NCI-H1105 (cell line): ENCODE results near the gene CHTF8.
A peak's percentile ranks its signal among the peaks of the same experiment; 100 is the strongest.

Experiments used
- DNase-seq: peaks from one replicate; lab custom pipeline; 2025; lab: John Stamatoyannopoulos, UW

Gene CHTF8

GRCh38 chr16:69112285-69113129 is 19.9 kb downstream of the CHTF8 start:
- no peak for DNase-seq

GRCh38 chr16:69111876-69112230 is 20.5 kb downstream of the CHTF8 start:
- no peak for DNase-seq

DNA sequence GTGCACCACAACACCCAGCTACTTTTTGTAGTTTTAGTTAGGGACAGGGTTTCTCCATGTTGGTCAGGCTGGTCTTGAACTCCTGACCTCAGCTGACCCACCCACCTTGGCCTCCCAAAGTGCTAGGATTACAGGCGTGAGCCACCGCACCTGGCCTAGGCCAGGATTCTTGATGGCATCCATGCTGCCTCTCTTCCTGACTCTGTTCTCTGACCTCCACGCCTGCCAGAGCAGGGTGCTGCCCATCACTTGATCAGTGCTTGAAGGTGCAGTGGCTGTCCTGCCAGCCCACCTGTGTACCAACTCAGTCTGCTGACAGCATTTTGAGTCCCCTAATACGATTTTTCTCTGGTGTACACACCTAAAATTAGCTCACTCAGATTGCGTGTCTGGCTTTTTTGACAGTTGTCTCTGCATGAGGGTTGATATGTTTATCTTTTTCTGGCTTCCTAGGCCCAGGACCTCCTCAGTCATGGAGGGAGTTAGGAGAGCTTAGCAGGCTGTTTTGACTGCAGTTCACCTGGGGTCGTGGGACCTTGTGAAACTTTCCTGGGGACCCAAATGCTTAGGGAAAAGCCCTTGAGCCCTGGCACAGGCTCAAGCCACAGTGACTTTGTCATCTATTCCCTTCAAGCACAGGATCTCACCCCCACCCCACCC is 21.0 kb downstream of the CHTF8 start:
- DNase-seq = no peak

GRCh38 chr16:69110406-69110805 is 22.0 kb downstream of the CHTF8 start:
- no peak for DNase-seq

DNA sequence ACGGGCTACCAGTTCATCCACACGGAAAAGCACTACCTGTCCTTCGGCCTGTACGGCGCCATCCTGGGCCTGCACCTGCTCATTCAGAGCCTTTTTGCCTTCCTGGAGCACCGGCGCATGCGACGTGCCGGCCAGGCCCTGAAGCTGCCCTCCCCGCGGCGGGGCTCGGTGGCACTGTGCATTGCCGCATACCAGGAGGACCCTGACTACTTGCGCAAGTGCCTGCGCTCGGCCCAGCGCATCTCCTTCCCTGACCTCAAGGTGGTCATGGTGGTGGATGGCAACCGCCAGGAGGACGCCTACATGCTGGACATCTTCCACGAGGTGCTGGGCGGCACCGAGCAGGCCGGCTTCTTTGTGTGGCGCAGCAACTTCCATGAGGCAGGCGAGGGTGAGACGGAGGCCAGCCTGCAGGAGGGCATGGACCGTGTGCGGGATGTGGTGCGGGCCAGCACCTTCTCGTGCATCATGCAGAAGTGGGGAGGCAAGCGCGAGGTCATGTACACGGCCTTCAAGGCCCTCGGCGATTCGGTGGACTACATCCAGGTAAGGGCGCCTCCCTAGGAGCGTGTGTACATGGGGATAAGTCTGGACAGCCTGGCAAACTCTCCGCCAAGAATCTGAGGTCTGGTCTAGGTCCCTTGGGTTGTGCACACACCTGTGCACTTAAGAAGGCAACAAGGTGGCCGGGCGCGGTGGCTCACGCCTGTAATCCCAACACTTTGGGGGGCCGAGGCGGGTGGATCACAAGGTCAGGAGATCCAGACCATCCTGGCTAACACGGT is 22.7 kb downstream of the CHTF8 start:
- no peak for DNase-seq

- no peak for DNase-seq
These were observed 23.5 kb downstream of the CHTF8 start for GRCh38 chr16:69108905-69109252.

- DNase-seq = no peak
These were observed 24.1 kb downstream of the CHTF8 start for GRCh38 chr16:69108064-69108904.

GRCh38 chr16:69107316-69107962 is 24.9 kb downstream of the CHTF8 start:
- DNase-seq = no peak

GRCh38 chr16:69106491-69107315 is 25.7 kb downstream of the CHTF8 start:
- no peak for DNase-seq

DNA sequence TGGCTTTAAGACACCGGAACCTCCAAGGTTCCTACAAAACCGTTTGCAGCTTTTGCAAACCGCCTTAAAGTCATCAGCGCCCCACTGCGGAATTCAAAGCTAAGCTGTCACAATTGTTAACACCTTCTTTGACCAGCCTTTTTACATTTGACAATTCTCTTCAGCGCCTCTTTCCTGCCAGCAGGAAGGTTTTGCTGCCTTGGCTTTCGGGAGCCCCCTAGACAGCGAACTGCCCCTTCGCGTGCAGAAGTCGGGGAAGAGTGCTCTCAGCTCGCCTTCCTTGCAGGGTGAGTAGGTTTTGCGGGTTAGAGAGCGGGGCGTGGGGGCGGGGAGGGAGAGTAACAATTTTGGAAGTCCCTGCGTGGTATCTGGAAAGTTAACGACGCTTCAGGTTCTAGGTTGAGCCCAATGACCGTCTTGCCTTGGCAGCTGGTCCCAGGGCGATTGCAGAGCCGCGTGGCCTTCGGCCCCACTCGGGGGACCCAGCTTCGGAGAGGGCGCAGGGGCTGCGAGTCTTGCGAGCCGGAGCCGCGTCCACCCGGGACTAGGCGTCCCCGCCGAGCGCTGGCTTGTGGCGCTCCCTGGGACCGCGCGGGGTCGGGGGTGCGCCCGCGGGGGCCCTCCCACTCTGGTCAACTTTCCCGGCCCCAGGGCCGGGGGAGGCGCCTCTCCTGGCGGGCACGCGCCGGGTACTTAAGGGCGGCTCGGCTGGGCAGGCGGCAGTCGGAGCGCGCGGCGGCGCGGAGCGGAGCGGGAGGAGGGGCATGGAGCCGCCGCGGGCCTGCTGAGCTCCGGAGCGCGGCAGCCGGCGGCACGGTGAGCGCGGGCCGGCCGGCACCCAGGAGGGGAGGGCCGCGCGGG is 26.7 kb downstream of the CHTF8 start, which contains the start of gene HAS3:
Gene HAS3 (plus strand): TSS at position 153 of the 861 bp plus-strand sequence. CDS start 3,743 bp downstream, outside the sequence.
- no peak for DNase-seq

- DNase-seq = peak; percentile 59
These were observed 32.2 kb downstream of the CHTF8 start for GRCh38 chr16:69100071-69100691.

- DNase-seq = no peak
These were observed 37.2 kb downstream of the CHTF8 start for GRCh38 chr16:69095193-69095592.

DNA sequence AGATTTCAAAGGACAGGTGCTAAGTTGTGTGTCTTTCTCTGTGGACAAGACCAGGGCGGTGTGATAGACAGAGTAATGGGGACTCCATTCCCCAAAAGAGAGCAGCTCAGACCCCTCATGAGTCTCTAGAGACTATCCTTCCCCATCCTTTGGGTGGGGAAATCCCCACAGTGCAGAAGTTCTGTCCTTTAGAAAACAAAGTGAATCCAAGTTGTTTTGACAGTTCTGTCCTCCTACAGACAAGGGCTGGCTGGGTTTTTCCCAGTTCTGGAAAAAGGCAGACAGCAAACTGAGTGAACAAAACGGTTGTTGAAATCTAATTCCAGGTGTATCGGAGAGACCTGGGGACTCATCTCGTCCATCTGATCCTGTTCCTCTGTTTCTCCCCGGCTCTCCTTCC is 37.9 kb downstream of the CHTF8 start:
- no peak for DNase-seq

- no peak for DNase-seq
These were observed 38.4 kb downstream of the CHTF8 start for GRCh38 chr16:69093974-69094373.

GRCh38 chr16:69089091-69089910 is 43.1 kb downstream of the CHTF8 start:
- no peak for DNase-seq

DNA sequence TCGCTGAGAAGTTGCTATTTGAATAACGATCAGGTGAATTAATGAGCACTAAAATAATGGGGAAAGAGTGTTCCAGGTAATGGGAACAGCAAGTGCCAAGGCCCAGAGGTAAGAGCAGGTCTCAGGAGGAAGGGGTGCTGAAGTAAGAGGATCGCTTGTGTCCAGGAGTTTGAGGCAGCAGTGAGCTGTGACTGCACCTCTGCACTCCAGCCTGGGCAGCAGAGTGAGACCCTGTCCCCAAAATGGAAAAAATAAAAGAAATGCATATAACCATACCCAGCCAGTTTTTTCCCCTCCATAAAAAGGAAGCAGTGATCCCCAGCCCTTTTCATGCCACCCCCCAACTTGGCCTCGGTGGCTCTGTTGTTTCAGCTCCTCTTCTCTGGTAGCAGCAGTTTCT is 43.7 kb downstream of the CHTF8 start:
- DNase-seq = no peak

DNA sequence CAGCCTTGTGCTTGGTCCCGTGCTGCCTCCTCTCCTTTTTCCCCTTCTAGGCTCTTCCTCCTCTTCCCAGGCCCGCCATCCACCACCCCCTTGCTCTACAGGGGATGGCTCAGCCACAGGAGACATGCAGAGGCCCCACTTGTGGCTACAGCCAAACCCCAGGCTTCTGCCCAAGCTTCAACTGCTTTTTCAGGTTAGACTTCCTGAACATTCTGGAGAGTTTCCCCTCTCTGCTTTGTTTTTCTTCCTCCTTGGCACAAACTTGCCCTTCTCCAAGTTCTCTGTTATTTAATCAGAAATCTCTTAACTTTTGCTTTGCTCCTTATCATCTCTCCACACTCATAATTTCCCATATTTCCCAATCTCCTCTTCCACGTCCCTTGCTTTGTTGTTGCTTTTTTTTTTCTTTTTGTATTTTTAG is 45.2 kb downstream of the CHTF8 start:
- no peak for DNase-seq
